GM18505 (cell line): ENCODE data around the gene PKDCC.
"Not testable (repeated sequence)": the region's sequence is repeated elsewhere in the genome, so short reads cannot be mapped to it uniquely, and the experiment has no call there.

ENCODE experiments used
- ATAC-seq: cut with Tn5 transposase; IDR thresholded peaks from one replicate; pipeline ENCODE4 v1.9.1; 2021; ENCODE audit not compliant: unreplicated experiment
- POLR2A ChIP-seq: IDR thresholded peaks from 4 replicates; pipeline ENCODE4 v1.6.1; 2011; ENCODE audit warnings: borderline replicate concordance; ENCODE audit not compliant: insufficient read depth, insufficient read length; ENCODE audit errors: extremely low read depth

The PKDCC gene

GRCh38 chr2:42057902-42058450 lies 10.2 kb downstream of the PKDCC start:
- no peak for ATAC-seq
- TF ChIP-seq POLR2A, result no peak

DNA sequence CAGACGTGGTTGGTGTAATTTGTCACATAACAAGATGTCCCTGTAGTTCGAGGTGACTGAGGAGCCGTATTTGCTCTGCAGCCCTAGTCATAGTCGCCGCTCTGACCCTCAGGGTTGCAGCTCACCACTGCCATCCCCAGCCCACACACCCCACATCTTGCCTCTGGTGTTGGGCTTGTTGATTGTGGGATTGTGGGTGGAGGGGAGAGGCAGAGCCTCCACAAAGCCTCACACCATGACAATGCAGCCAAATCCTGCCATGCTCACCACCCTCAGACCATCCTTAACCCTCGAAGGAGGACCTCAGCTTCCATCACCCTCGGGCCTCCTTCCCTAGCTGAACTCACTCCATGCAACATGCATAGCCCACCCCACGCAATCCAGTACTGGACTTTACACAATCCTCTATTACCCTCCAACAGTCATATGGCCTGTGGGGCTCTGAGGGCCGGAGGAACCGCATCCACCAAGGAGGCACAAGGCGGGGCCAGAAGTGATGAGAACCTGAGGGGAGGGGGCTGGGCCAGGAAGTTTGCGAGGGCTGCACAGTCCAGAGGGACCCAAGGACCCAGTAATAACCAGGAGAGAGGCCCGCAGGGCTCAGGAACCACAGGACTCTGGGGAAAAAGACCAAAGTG lies 11.6 kb downstream of the PKDCC start:
- ATAC-seq, result no peak
- TF ChIP-seq POLR2A, result no peak

- ATAC-seq, result no peak
- TF ChIP-seq POLR2A, result no peak
Measured at GRCh38 chr2:42060028-42060427, 12.2 kb downstream of the PKDCC start.

DNA sequence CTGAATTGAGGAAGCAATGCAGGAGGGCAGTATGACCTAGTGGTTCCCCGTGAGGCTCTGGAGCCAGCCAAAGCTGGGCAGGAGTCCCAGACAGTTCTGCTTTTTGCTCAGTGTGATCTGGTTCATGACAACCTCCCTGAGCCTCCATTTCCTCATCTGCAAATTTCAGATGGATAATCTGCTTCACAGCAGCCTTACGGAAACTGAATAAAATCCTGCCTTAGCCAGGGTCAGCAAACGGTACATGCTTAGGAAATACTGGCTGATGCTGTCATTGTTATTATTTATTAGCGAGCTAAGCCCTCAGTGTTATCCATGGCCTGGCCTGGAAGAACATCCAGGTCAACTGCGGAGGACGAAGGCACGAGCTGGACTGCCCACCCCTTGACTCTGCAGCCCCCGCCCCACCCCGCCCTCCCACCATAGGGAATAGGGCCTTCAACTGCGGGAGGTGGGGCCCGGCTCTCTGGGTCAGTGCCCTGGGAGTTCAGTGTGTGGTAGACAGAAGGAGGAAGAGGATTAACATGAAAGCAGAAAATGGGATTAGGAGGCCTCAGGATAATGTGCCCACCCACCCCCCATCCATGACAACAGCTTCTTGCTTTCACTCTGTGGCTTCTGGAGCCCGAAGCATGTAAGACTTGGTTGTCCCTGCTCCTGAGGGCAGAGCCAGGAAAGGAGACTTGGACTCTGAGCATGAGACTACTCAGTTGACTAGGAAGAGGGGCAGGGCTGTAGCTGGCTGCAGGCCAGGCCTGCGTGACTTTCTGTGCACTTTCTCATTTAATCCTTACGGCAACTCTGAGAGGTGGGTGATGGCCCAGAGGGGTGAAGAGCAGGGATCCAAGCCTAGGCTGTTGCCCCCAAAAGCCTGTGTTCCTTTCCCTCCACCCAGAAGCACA lies 13.1 kb downstream of the PKDCC start:
- no peak for TF ChIP-seq POLR2A
- ATAC-seq, result no peak

DNA sequence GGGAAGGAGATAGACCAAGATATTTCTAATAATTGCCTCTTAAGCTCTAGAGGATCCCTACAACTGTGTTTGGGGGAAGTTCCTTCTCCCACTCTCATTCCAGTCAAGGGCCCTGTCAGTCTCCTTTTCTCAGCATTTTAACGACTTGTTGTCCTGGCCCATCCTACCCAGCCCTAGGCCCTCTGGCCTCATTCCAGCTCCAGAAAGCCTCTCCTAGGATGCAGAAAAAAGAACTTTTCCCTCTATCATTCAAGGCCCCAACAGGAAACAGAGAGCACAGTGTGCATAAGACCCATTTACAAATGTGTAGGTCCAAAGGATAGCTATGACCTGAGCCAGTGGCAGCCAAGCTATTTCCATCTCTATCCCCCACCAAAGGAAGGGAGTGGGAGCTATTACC lies 14.0 kb downstream of the PKDCC start:
- no peak for ATAC-seq
- no peak for TF ChIP-seq POLR2A

DNA sequence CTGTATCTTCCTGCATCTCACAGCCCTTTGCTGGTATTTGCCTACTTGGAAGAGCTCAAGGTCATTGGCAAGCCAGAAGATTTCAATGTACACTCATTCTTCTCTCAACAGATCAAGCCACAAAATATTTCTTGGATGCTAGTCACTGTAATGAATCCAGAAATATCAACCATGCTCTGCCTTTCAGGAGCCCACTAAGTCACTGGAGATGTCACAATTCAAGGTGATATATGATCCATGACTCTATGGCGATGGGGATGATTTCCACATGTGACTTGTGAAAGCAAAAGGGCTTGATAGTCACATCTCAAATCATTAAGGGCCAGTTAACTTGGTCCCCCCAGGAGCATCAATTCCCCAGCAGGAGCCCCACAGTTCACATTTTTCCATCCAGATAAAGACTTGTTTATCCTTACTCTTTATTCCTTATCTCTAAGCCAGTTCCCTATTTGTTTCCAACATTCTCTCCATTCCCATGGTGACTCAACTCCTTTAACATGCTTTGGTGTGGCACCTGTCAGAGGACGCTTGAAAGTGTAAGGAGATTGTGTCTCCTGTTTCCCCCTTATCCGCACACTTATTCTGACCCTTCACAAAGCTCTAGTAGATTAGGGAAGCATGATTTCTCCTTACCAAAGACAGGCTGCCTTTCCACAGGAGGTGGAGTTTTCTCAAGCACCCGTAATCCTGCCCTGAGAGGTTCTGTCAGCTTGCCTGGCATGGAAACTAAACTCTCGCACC lies 15.8 kb downstream of the PKDCC start:
- TF ChIP-seq POLR2A, result no peak
- ATAC-seq, result no peak

DNA sequence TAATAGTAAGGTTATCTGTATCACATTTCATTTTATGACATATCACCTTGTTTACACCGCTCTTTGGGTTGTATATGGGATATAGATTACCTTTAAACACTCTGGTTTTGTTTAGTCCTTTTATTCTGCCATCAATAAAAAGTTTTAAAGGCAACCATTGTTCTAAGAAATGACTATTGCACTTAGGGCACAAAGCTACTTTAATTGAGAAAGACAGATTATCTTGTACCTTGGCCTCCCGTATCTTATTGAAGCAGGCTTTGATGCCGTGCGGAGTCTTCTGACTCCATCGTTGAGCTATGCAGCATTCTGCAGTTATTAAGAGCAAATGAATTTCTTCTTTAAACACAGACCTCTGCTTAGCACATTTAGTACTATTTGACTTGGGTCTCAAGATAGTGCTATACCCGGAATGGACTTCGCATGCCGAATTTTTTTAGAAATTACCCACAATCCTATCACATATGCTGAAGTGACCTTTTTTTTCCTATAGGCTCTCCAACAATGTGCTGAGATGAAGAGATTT lies 16.7 kb downstream of the PKDCC start:
- no peak for TF ChIP-seq POLR2A
- no peak for ATAC-seq

DNA sequence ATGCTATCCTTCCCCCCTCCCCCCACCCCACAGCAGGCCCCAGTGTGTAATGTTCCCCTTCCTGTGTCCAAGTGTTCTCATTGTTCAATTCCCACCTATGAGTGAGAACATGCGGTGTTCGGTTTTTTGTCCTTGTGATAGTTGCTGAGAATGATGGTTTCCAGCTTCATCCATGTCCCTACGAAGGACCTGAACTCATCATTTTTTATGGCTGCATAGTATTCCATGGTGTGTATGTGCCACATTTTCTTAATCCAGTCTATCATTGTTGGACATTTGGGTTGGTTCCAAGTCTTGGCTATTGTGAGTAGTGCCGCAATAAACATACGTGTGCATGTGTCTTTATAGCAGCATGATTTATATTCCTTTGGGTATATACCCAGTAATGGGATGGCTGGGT lies 17.9 kb downstream of the PKDCC start:
- ATAC-seq, result not testable (repeated sequence)

- ATAC-seq, result not testable (repeated sequence)
Measured at GRCh38 chr2:42067001-42067400, 19.2 kb downstream of the PKDCC start.

DNA sequence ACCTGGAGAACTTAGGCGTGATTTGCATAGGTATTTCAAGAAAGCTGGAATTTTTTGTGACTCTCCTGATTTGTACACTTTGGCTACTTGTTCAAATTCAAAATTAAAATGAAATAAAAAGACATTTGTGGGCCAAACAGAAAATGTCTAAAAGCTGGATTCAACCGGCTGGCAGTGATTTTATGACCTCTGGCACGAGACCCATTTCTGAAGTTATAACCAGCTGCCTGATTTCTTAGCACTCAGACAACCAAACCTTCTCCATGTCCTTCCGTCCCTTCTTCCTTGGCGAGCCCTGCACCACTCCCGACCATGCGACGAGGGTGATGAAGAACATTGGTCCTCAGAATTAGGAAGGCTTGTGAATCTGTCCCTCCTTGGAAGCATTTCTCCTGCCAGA lies 19.7 kb downstream of the PKDCC start:
- TF ChIP-seq POLR2A, result no peak
- ATAC-seq, result no peak

GRCh38 chr2:42068571-42069178 lies 20.9 kb downstream of the PKDCC start:
- no peak for ATAC-seq
- no peak for TF ChIP-seq POLR2A

DNA sequence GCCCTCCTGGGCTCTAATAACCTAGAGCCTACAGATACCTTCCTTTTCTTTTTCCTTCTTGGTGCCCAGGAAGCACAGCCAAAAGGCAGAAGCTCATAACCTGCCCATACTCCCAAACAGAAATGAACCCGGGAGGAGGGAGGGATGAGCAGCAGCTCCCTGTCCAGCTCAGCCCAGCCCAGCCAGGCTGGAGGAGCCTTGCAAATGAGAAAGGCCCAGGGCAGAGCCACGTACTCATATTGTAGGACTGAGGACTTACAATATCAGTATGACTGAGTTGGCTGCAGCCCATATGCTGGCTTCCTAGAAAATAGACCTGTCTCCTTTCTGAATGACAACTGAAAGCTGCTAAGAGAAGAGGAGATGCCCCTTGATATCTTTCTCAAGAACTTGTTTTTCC lies 21.7 kb downstream of the PKDCC start:
- no peak for ATAC-seq
- TF ChIP-seq POLR2A, result no peak

GRCh38 chr2:42071791-42072190 lies 24.0 kb downstream of the PKDCC start:
- no peak for ATAC-seq
- no peak for TF ChIP-seq POLR2A

- TF ChIP-seq POLR2A, result no peak
- ATAC-seq, result no peak
Measured at GRCh38 chr2:42072349-42073118, 24.7 kb downstream of the PKDCC start.
